Fibroblast of lung (primary cell): ENCODE data around the gene GNB2. TPM values are rescaled to one million over a fixed set of nuclear protein-coding genes. Genes with fewer than 3 reads are reported as not detected.

ENCODE experiments used
- DNase-seq, 2 donors: peaks; one replicate each; pipeline versions ENCODE4 v3.0.0 to v3.0.0-alpha.2; 2010; ENCODE audit warnings: low read depth in 2 of 2
- H2AFZ ChIP-seq: 2 replicates; pipeline ENCODE4 v1.5.1; 2012; ENCODE audit warnings: low read length, control low read depth, inconsistent platforms
- H3K27ac ChIP-seq: 2 replicates; pipeline ENCODE4 v1.5.1; 2011; ENCODE audit warnings: low read length, control low read depth; ENCODE audit not compliant: insufficient read depth
- H3K27me3 ChIP-seq: 2 replicates; pipeline ENCODE4 v1.5.1; 2011; ENCODE audit warnings: mild to moderate bottlenecking, low read length; ENCODE audit not compliant: control insufficient read depth, insufficient read depth
- H3K36me3 ChIP-seq: 2 replicates; pipeline ENCODE4 v1.5.1; 2011; ENCODE audit warnings: low read length; ENCODE audit not compliant: control insufficient read depth, insufficient read depth
- H3K4me1 ChIP-seq: 2 replicates; pipeline ENCODE4 v1.5.1; 2011; ENCODE audit warnings: low read length; ENCODE audit not compliant: control insufficient read depth, insufficient read depth; ENCODE audit errors: extremely low read depth
- H3K4me2 ChIP-seq: 2 replicates; pipeline ENCODE4 v1.5.1; 2011; ENCODE audit warnings: low read length, control low read depth; ENCODE audit not compliant: insufficient read depth; ENCODE audit errors: extremely low read depth
- H3K4me3 ChIP-seq, 4 experiments: fragments of 200-600 bp in 1 of 4; sonication (generic) in 1 of 4; replicated peaks in 1 of 4; 2 replicates each; pipeline ENCODE4 v1.5.1; 2011 to 2016; ENCODE audit warnings: low read length in 4 of 4, low read depth in 3 of 4, mild to moderate bottlenecking in 3 of 4, control low read depth in 2 of 4, inconsistent platforms in 1 of 4, mixed read lengths in 1 of 4; ENCODE audit not compliant: insufficient read depth in 1 of 4; ENCODE audit errors: control extremely low read depth in 1 of 4
- H3K79me2 ChIP-seq: 2 replicates; pipeline ENCODE4 v1.5.1; 2012; ENCODE audit warnings: mild to moderate bottlenecking, low read length, inconsistent platforms; ENCODE audit not compliant: control insufficient read depth, insufficient read depth
- H3K9ac ChIP-seq: 2 replicates; pipeline ENCODE4 v1.5.1; 2011; ENCODE audit warnings: mild to moderate bottlenecking, low read length, control low read depth; ENCODE audit not compliant: insufficient read depth
- H3K9me3 ChIP-seq: 2 replicates; pipeline ENCODE4 v1.5.1; 2012; ENCODE audit warnings: low read depth, low read length; ENCODE audit not compliant: control insufficient read depth, insufficient read depth
- H4K20me1 ChIP-seq: 2 replicates; pipeline ENCODE4 v1.5.1; 2011; ENCODE audit warnings: low read length; ENCODE audit not compliant: control insufficient read depth, insufficient read depth; ENCODE audit errors: extremely low read depth
- CTCF ChIP-seq, 2 donors: IDR thresholded peaks in 1 of 2; conservative IDR thresholded peaks in 1 of 2; 1 replicate in 1 of 2; 2 replicates in 1 of 2; pipeline ENCODE4 v1.5.1; 2011 to 2012; ENCODE audit warnings: low read length in 2 of 2, control low read depth in 1 of 2, inconsistent platforms in 1 of 2, low read depth in 1 of 2, mild to moderate bottlenecking in 1 of 2
- EZH2 ChIP-seq: IDR thresholded peaks from 2 replicates; pipeline ENCODE4 v1.5.1; 2012; ENCODE audit warnings: low read length, control low read depth, mild to moderate bottlenecking; ENCODE audit errors: missing control alignments
- polyA plus RNA-seq, 2 donors: library from polyadenylated mRNA; depleted of rRNA in 1 of 2; stranded (reverse) in 1 of 2; unstranded in 1 of 2; fragments of >200 nt; gene quantifications; 2 replicates each; pipeline ENCODE4 v1.2.1, GENCODE V29; 2011 to 2012; ENCODE audit warnings: missing spikeins in 1 of 2
- total RNA-seq: library from RNA; depleted of rRNA; stranded (reverse); fragments of >200 nt; gene quantifications from 2 replicates; pipeline ENCODE4 v1.2.1, GENCODE V29; 2014

GNB2 gene
- total and polyA plus RNA-seq, 2 donors (not counting 1 experiment from before 2014, with no cell fraction given), result 85.2 to 145 TPM

GRCh38 chr7:100708395-100708794, 34.9 kb downstream of the GNB2 start:
- Histone ChIP-seq H3K36me3 (peaks cover 2% of the 10 kb centered on the region), H3K79me2 (peaks cover 13% of the 10 kb centered on the region), H3K4me1 (no peaks in the 10 kb centered on the region), H3K4me3 (no peak overlapping the region), H3K9me3 (no peaks in the 10 kb centered on the region), H3K9ac (no peak overlapping the region), H3K27ac (no peak overlapping the region), H4K20me1 (no peaks in the 10 kb centered on the region), H3K27me3 (no peaks in the 10 kb centered on the region), H3K4me2 (no peak overlapping the region), H2AFZ (no peak overlapping the region)
- TF ChIP-seq EZH2, result no peak
- no peak for TF ChIP-seq CTCF (conservative IDR thresholded peaks at IDR 0.05 in 1 of 2, IDR thresholded peaks at IDR 0.05 in 1 of 2; ENCODE audit: low read depth in 1 of 2, low read length in 2 of 2)
- DNase-seq, result no peak

- Histone ChIP-seq H3K27ac (no peak overlapping the region), H2AFZ (no peak overlapping the region), H3K27me3 (no peaks in the 10 kb centered on the region), H3K79me2 (peaks cover 13% of the 10 kb centered on the region), H3K4me1 (no peaks in the 10 kb centered on the region), H3K4me2 (no peak overlapping the region), H3K4me3 (no peak overlapping the region), H3K9ac (no peak overlapping the region), H3K36me3 (peaks cover 2% of the 10 kb centered on the region), H4K20me1 (no peaks in the 10 kb centered on the region), H3K9me3 (no peaks in the 10 kb centered on the region)
- DNase-seq, result no peak
- TF ChIP-seq EZH2 (no peak), CTCF (conservative IDR thresholded peaks at IDR 0.05 in 1 of 2, IDR thresholded peaks at IDR 0.05 in 1 of 2; ENCODE audit: low read depth in 1 of 2, low read length in 2 of 2) (no peak)
These were observed 36.9 kb downstream of the GNB2 start for GRCh38 chr7:100710452-100710851.

- DNase-seq, result no peak
- peaks cover 2% of the 10 kb centered on the region for H3K36me3 ChIP-seq
- H3K4me2 ChIP-seq, result no peak overlapping the region
- H3K9me3 ChIP-seq, result no peaks in the 10 kb centered on the region
- H3K79me2 ChIP-seq, result peaks cover 10% of the 10 kb centered on the region
- no peaks in the 10 kb centered on the region for H3K4me1 ChIP-seq
- H3K27me3 ChIP-seq, result no peaks in the 10 kb centered on the region
- H3K4me3 ChIP-seq, result no peak overlapping the region
- H3K9ac ChIP-seq, result no peak overlapping the region
- TF ChIP-seq CTCF (conservative IDR thresholded peaks at IDR 0.05 in 1 of 2, IDR thresholded peaks at IDR 0.05 in 1 of 2; ENCODE audit: low read depth in 1 of 2, low read length in 2 of 2) (no peak), EZH2 (no peak)
- H4K20me1 ChIP-seq, result no peaks in the 10 kb centered on the region
- H2AFZ ChIP-seq, result no peak overlapping the region
- H3K27ac ChIP-seq, result no peak overlapping the region
These were observed 37.8 kb downstream of the GNB2 start for GRCh38 chr7:100711369-100711768.
